ENCODE results near the gene CCK. TPM values are rescaled to one million over a fixed set of nuclear protein-coding genes. Genes with fewer than 3 reads are reported as not detected.
A peak's percentile ranks its signal among the peaks of the same experiment; 100 is the strongest.

Gene CCK
- total and polyA plus RNA-seq, 12 donors, result not detected

DNA sequence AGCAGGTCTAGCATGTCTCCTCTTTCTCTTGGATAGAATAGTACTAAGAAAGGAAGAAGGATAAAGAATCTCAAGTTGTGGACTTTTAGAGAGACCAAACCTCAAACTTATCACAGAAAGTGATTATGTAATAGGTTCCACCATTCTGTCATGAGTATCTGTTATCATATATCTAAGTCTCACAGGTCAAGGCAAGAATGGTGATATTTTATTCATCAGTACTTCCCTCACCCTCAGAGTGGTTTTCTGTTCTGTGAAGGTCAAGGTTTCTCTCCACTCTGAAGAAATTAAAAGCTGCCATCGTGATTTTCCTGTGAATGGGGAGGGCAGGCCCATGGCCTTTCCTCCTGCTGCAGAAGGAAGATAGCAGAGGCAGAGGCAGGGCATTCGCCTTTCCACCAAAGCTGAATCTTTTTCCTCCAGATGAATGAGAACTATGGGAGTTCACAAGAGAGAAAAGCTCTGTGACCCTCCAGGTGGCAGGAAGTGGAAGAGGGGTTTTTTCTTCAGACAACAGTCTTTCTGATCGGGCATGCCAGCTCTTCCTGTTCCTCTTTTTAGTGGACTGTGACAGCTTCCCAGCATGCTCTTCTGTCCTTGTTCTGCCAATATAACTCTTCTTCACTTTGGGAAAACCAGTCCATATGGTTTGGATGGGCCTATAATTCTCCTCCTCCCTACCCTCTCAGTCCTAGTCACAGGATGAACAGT lies 37.1 kb upstream of the CCK start:
- Histone ChIP-seq H3K27me3 (peaks cover 0 to 16% (median 0%) of the 10 kb centered on the region in 7 donors), H3K36me3 (no peaks in the 10 kb centered on the region), H3K4me1 (no peaks in the 10 kb centered on the region), H3K9me3 (no peaks in the 10 kb centered on the region), H3K27ac (no peak overlapping the region), H3K4me3 (no peak overlapping the region)
- intact Hi-C loops (cut with DNase I), result no loop called here
- ATAC-seq (no peak), DNase-seq (no peak)
- TF ChIP-seq CTCF (IDR thresholded peaks at IDR 0.05), result no peak
- WGBS, 2 donors, result 43 to 53% methylated on average over 3 of the region's 3 CpGs

DNA sequence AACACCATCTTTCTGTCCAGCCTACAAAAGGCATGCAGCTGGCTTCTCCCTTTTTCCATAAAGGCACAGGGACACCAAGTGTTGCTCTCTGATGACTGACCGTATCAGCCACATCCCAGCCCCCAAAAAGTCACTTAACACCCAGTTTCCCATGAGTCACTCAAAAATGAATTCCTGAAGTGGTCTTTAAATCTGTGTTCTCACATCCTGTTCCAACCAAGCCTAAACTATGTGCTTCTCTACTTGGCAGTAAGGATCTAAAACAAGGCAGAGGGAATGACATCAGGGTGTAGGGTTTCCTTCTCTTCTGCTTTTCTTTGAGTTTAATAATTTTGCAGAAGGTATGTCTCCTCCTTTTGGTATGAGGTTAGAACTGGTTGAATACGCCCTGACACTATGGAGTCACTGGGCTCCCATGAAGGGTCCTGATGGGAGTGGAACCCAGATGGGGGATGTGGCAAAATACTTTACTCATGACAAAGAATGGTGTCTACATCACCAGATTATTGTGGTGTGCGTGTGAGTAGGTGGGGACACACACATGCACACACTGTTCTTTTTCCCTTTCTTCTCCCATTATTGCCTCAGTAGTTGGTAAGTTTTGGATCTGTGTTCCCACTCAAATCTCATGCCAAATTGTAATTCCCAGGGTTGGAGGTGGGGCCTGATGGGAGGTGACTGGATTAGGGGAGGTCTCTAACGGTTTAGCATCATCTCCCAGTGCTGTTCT lies 35.6 kb upstream of the CCK start:
- DNase-seq (no peak), ATAC-seq (no peak)
- peaks cover 0 to 13% (median 0%) of the 10 kb centered on the region in 7 donors for H3K27me3 ChIP-seq
- H3K9me3 ChIP-seq, result no peaks in the 10 kb centered on the region
- H3K4me3 ChIP-seq, result no peak overlapping the region
- no peak overlapping the region for H3K27ac ChIP-seq
- 52 to 53% methylated on average over 4 of the region's 4 CpGs for WGBS, 2 donors
- intact Hi-C loops (cut with DNase I), result no loop called here
- TF ChIP-seq CTCF (IDR thresholded peaks at IDR 0.05), result no peak
- no peaks in the 10 kb centered on the region for H3K36me3 ChIP-seq
- H3K4me1 ChIP-seq, result no peaks in the 10 kb centered on the region

- no peak for ATAC-seq
These were observed 34.8 kb upstream of the CCK start for GRCh38 chr3:42300778-42301177.

GRCh38 chr3:42300013-42300412 lies 34.0 kb upstream of the CCK start:
- DNase-seq (peak in 1 of 2 donors; percentile 16), ATAC-seq (peak in 1 of 8 donors; percentile 41)
- TF ChIP-seq CTCF (IDR thresholded peaks at IDR 0.05), result no peak

More at GRCh38 chr3:42300778-42301177, 34.8 kb upstream of the CCK start:
- no peaks in the 10 kb centered on the region for H3K36me3 ChIP-seq
- no peak overlapping the region for H3K27ac ChIP-seq
- DNase-seq, result no peak
- no peaks in the 10 kb centered on the region for H3K9me3 ChIP-seq
- H3K4me3 ChIP-seq, result no peak overlapping the region
- H3K4me1 ChIP-seq, result no peaks in the 10 kb centered on the region
- H3K27me3 ChIP-seq, result peaks cover 0 to 15% (median 2%) of the 10 kb centered on the region in 7 donors
- no peak for TF ChIP-seq CTCF (IDR thresholded peaks at IDR 0.05)
- 63 to 69% methylated on average over 3 of the region's 3 CpGs for WGBS, 2 donors
- intact Hi-C loops (cut with DNase I), result no loop called here

More at GRCh38 chr3:42300013-42300412, 34.0 kb upstream of the CCK start:
- H3K36me3 ChIP-seq, result no peaks in the 10 kb centered on the region
- WGBS, 2 donors, result 15 to 22% methylated on average over 3 of the region's 3 CpGs
- H3K4me1 ChIP-seq, result no peaks in the 10 kb centered on the region
- intact Hi-C loops (cut with DNase I), result no loop called here
- no peak overlapping the region for H3K4me3 ChIP-seq
- no peak overlapping the region for H3K27ac ChIP-seq
- H3K9me3 ChIP-seq, result no peaks in the 10 kb centered on the region
- H3K27me3 ChIP-seq, result peaks cover 0 to 11% (median 5%) of the 10 kb centered on the region in 7 donors

Measured in heart right ventricle (tissue), 16 donors.